Measurements from ENCODE around the gene TMPRSS4.

DNA sequence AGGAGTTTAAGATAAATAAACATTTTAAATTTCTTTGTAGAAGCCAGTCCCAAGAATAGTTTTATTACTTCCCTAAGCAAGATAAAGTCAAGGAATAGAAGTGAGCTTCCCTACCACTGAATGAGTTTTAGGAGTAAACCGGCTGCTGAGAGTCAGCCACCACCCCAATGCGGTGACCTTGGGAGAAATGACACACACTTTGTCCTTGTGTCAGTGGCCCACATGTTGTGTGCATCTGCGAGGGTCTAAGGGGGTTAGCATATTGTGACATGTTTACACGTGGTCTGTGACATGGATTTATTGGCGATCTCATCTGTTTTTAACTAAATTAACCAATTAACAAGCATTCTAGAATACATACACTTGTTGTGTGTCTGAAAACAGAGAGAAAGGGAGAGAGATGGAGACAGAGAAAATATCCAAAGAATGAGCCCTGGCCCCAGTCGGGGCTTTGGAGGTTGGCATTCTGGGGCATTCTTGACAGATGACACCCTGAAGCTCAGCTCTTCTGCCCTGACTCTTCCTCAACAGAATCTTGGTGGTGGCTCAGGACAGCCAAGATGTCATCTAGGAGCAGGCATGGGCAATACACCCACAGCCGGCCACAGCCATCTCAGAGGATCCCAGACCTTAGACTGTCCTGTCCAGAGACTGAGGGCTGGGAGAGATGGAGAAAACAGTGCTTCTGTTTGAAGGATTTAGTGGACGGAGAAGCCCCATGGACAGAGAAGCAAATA, 29.7 kb upstream of the TMPRSS4 start:
- TF ChIP-seq, protein P1, sequence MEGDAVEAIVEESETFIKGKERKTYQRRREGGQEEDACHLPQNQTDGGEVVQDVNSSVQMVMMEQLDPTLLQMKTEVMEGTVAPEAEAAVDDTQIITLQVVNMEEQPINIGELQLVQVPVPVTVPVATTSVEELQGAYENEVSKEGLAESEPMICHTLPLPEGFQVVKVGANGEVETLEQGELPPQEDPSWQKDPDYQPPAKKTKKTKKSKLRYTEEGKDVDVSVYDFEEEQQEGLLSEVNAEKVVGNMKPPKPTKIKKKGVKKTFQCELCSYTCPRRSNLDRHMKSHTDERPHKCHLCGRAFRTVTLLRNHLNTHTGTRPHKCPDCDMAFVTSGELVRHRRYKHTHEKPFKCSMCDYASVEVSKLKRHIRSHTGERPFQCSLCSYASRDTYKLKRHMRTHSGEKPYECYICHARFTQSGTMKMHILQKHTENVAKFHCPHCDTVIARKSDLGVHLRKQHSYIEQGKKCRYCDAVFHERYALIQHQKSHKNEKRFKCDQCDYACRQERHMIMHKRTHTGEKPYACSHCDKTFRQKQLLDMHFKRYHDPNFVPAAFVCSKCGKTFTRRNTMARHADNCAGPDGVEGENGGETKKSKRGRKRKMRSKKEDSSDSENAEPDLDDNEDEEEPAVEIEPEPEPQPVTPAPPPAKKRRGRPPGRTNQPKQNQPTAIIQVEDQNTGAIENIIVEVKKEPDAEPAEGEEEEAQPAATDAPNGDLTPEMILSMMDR (conservative IDR thresholded peaks at IDR 0.05; ENCODE audit: low read length) = no peak
- no peak for TF ChIP-seq EZH2phosphoT487 (IDR thresholded peaks at IDR 0.05; ENCODE audit: borderline replicate concordance)
